ENCODE measurements around the gene ANKRD10.

Gene ANKRD10

DNA sequence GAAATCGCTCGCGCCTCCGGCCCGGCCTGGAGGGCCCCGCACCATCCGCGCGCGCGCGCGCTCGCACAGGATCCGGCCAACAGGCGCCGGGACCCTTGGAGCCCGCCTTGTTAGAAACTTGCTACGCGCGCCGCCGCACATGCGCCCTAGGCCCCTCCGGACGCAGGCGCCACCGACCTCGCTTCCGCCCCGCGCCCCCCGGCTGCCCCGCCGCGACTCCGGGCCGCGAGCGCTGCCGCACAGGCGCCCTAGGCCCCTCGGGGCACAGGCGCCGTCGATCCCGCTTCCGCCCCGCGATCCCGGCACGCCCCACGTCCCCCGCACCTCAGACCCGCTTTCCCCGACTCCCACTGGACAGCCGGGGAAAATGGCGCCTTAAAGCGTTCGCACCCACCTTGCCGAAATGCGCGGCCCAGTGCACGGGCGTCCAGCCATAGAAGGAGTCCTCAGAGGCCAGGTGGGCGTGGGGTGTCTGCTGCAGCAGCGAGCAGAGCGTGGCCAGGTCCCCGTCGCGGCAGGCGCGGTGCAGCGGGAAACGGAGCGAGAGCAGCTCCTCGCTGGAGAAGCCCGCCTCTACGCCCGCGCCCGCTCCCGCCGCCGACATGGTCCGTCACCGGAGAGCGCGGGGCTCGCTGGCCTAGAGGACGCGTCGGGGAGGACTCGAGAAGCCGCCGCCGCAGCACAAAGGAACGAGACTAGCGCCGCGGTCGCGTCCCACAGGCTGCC lies 375 bp downstream of the ANKRD10 start:
- peak; percentile 37 to 55 for DNase-seq (ENCODE audit: low read depth in 2 of 2)

DNA sequence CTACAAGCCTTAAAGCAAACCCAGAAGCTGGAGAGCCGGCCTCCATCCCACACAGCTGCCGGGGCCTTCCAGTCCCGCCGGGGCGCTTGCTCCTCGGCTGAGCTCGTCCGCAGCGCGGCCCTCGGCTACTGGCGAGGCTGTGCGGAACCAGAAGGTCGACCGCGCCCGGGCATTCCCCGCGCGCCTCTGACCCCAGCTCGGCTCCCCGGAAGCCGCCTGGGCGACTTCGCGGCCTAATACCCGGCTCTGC lies 863 bp downstream of the ANKRD10 start:
- no peak for DNase-seq (ENCODE audit: low read depth in 2 of 2)

DNA sequence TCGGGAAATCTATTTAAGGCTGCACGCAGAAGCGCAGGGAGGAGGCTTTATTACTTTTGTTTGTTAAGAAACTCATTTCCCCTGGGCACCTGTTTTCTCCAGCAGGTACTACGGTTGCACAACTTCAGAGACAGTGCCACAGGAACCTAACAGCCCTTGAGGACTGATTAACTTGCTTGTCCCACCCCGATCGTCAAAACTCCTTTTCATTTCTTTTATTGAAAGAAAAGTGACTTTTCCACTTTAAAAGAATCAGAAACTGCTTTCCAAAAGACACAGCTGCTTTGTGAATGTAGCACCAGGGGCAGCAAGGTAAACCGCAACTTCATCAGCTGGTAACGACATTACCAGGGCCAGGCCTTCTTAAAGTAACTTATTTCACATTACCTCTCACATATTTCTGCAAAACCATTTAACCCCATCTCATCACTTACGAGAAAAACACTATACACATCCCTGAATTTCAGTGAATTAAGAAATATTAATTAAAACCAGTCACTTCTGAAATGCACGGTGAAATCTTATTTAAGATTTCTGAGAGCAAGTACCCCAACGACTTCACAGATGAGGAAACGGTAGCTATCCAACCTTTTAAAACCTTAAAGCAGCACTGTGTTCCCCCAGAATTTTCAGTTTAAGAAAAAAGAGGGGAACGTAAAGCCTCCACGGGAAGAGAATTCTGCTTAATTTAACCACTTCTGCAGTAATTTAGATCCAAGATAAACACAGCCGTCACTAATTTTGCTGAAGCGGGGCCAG lies 1.4 kb downstream of the ANKRD10 start:
- DNase-seq (ENCODE audit: low read depth in 2 of 2) = no peak

DNA sequence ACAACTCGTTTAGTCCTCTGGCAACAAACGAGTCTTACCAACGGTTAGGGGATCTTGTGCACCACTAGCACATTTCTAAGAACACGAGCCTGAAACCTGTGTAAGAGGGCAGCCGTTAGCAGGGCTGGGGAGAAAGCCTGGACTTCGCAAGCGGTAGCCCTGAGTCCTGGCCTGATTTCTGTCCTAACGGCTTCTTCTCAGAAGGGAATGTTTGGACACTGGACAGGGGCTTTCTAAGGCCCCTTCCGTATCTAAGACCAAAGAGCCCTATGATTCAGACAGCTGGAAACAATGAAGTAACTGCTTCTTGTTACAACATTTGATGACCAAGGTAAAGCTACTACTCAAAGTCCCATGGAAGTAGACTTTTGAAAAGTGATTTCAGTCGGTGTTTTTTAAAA lies 2.2 kb downstream of the ANKRD10 start:
- no peak for DNase-seq (ENCODE audit: low read depth in 2 of 2)

DNA sequence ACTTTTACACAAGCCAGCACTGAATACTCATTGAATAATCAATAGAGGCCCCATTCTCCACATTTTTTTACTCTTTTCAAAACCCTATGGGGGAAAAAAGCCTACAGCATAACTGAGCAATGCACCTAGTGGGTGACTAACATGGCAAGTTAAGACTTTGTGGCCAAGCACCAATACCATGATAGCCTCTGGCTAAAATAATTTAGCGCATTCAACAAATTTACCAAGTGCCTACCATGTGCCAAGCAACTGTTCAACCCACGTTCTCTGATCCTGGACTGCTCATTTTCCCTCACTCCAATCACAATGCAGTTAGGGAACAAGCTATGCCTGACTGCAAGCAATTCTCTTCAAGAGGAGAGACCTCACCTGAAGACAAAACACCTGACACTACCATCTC lies 3.0 kb downstream of the ANKRD10 start:
- no peak for DNase-seq (ENCODE audit: low read depth in 2 of 2)

DNA sequence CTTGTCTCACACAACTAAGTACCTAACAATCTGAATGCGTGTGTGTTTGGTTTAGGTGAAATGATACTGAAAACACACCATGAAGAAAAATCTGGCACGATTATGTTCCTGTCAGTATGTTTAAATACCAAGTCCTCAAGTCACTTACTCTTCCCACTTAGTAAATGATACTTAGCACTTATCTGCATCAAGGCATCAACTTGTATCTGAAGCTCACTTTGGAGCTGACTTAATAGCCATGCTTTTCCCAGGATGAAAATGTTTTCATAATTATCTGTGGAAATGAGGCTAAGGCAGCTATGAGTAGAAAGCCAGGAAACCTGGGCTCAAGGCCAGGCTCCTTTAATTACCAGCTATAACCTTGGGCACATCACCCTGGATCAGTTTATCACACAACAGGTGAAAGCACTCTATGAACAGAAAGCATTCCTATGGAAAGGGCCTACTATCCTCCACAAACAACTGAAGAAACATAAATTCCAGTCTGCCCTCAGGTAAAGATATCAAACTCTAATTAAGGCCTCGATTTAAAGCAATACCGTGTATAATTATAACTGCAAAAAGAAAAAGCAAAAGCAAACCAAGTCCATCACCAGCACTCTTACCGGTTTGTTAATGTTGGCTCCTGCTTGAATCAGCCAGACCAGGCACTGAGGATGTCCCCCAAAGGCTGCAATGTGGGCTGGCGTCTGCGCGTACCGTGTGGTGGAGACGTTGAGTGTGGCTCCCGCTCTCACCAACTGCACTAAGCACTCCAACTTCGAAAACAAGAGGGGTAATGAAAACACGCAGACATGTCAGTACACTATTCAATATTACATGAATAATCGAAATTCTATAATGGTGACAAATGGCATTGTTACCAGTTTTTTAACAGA lies 4.6 kb downstream of the ANKRD10 start:
- DNase-seq (ENCODE audit: low read depth in 2 of 2) = no peak

DNA sequence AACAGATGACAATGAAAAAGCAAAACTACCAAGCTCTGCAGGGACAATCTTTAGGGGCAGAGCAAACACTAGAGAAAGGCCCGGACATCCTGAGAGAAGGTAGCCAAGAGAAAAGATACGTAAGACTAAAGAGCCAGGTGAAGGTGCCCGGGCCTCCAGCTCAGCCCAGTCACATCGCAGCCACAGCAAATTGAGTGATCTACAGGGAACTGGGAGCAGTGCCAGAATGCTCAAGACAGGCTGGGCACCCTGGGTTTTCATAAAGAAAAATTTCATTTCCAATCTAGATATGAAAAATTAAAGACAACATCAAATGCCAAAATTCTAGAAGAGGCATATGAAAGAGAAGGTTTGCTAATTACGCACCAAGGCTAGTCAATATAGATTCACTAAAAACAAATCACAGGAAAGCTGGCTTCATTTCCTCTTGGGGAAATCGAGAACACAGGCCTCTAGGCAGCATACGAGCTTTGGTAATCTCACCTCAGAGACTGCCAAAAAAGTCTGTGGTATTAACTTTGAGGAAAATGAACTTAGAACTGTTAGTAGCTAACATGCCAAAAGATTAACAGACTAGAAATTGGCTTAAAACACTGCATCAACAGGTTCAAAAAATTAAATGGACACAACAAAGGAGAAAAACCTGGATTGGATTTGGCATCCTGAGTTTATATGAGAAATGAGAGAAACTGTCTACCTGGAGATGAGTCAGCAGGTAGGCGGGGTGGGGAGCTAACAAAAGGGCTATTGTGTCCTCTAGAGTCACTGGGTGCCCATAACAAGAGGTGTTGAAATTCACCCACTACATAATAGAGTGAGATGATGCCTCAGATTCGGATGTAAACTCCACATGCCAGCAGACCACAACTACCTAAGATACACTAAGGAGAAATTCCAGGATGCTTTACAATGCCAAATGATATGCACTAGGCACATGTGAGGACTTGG lies 6.6 kb downstream of the ANKRD10 start:
- DNase-seq (ENCODE audit: low read depth in 2 of 2) = no peak

DNA sequence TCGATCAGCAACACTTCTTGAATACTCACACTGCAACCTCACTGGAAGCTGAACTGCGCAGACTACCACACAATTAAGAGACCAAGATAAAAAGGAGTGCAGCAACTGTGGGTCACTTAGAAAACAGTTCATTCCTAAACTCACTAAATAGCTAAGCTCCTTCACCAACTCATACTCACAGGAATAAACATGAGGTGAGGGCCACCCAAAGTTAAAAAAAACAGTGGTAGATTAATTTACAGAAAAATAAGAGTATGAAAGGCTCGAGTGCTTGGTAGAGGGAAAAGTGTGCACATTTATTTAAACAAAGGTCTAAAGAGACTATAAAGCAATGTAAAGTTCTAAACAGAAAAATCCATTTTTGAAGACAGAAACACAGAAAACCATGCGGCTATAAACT lies 7.6 kb downstream of the ANKRD10 start:
- no peak for DNase-seq (ENCODE audit: low read depth in 2 of 2)

DNA sequence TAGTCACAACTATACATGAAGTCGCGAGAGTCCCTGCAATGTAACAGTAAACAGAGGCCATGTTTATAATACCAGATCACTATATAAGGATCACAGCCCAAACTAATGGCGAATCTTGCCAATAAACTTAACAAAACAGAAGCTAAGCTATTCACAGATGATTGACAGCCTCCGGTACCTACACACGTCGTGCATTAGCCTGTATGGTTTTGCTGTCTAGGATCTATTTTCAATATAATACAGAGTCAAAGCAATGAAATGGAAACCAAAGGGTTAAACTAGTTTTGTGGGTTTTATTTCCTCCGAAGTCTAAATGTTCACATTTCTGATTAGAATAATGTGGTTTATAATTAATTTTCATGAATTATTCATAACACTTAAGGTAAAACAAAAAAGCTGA lies 10.1 kb downstream of the ANKRD10 start:
- DNase-seq (ENCODE audit: low read depth in 2 of 2) = no peak

DNA sequence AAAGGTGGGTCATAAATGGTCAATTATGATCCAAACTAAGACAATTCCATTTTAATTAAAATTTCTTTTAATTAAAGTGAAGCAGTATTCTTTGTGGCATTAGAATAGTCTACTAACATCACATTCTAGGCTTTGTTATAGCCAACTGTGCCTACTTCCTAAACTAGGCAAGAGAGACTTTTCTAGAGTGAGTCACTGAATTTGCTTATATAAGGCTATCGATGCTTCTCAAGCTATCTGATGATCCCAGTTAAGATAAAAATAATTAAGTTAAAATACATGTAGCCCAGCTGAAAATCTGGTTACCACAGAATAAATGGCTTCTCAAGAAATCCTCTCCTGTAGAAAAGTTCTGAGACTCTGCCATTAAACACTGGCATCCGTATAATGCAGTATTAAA lies 12.5 kb downstream of the ANKRD10 start:
- DNase-seq (ENCODE audit: low read depth in 2 of 2) = no peak

DNA sequence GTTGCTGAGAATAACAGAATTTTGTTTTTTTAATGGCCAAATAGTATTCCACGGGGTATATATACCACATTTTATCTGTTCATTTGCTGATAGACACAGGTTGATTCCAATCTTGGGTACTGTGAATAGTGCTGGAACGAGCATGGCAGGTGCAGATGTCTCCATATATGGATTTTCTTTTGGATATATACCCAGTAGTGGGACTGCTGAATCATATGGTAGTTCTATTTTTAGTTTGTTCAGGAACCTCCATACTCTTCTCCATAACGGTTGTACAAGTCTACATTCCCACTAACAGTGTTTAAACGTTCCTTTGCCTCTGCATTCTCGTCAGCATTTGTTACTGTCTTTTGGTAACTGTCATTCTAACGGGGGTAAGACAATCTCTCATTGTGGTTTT lies 17.3 kb downstream of the ANKRD10 start:
- no peak for DNase-seq (ENCODE audit: low read depth in 2 of 2)

DNA sequence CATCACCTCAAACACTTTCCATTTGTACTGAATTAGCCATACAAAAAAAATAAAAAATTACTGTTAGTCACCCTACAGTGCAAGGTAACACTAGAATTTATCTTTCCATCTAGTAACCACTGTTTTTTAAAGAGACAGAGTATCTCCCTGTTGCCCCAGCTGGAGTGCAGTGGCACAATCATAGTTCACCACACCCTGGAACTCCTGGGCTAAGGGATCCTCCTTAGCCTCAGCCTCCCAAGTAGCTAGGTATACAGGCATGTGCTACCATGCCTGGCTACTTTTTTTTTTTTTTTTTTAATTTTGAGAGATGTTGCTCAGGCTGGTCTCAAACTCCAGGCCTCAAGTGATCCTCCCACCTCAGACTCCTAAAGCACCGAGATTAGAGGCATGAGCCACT lies 17.9 kb downstream of the ANKRD10 start:
- no peak for DNase-seq (ENCODE audit: low read depth in 2 of 2)

DNA sequence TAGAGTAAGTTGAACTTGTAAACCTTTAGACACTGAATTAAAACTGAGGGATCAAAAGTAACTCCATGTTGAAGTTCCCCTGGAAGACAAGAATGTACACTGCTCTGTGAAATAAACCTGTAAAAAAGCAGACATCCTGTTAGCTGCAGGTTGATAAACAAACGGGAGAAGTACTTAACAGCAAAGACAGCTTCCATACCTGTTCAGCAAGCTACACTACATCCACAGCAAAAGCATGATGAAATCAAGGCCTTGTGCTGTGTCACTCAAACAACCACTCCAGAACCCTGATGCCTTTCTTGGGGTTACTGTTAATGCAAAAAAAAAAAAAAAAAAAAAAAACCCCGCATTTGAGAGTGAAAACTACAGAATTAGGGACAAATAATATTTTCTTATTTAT lies 20.8 kb downstream of the ANKRD10 start:
- no peak for DNase-seq (ENCODE audit: low read depth in 2 of 2)

DNA sequence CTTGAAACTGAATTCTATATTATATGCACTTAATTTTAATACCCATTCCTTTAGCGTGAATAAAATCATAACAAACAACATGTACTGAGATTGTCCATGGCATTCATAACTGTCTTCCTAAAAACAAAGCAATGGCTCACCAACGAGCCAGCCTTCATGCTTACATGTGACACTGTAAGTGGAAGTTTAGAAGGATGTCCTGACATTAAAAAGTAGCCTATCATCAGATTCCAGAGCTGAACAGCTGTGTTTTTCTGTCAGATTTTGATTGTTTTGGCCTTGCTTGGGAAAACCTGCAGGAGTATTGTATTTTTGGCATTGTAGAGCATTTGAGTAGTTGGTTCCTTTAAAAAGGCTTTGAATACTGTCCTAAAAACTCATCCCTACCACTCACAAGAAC lies 21.3 kb downstream of the ANKRD10 start:
- DNase-seq (ENCODE audit: low read depth in 2 of 2) = no peak

DNA sequence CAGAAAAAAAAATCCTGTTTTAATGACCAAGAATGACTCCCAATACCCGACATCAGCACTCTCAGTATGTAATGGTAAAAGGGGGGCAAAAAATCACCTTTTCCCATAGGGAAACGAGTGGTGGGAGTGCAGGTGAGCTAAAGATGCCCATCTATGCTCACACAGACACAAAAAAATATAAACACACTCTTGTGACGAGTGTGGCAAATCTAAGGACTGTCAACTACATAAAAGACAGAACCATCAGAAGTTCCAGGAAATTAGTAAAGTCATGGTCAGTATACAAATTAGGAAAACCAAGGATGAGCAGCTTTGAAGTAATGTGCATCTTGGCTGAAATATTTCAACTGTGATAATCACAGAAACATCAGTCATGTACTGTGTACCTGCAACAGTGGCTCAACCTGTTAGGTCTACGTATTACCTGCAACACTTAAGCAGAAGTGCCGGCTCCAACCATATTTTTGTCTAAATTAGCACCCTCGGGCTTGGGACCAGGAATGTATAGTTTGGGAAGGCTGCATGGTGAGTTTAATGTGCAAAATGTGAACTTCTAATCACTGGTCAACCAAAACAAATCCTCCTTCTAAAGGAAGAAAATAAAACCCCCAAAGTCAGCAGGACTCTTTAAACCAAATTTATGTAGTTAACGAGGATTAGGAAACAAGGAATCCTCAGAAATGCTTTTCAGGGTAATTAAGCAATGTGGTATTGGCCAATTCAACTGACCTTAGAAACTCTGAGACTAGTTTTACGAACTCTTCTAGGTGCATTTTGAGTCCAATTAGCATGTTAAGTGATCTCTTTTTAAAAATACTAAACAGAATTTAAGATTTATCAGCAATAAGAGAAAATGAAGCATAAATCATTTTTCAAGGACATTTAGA lies 24.3 kb downstream of the ANKRD10 start:
- no peak for DNase-seq (ENCODE audit: low read depth in 2 of 2)

DNA sequence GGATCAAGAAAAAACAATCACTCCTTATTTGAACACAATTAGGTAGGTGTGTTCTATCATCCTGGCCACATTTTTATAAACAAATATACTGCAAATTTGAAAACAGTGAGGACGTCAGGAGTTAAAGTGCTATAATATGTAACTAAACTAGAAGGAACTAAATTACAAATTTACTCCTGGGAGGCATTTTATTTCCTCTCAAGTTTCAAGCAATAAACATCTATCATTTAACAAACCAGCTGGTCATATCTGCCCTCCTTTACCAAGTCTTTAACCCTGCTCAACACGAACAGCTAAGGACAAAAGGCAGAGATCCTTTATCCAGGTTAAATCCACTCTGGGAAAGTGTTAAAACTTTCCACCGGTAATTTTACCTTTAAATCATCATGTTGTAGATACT lies 26.5 kb downstream of the ANKRD10 start:
- no peak for DNase-seq (ENCODE audit: low read depth in 2 of 2)

DNA sequence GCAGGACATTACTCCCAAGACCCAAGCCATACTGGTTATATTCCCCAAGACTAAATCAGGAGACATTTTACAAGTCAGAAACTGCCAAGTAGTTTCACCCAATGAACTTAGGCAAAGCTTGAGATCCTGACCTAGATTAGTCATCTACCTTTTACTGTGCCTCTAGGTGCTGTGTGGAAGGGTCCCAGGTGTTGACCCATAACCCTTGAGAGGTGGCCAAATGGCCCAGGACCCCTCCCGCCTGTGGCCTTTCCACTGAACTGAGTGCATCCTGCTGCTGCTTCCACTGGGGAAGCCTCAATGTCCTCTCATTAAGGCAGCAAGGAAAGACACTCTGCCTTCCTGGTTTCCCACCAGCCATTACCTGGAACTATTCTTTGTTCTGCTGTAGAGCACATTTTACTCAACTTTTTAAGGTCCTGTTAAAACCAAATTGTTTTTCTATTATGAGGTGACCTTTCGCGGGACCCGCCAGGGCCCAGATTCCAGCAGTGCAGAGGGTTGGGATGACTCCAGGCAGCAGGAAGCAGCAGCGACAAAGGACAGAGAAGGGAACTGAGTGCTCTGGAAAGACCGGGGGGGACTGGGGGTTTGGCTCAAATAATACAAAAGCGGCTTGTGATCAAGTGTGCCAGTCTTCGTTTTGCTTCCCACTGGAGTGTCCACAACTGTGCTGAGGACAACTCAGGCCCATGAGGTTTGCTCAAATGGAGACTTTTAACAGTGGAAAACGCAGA lies 27.1 kb downstream of the ANKRD10 start:
- no peak for DNase-seq (ENCODE audit: low read depth in 2 of 2)

DNA sequence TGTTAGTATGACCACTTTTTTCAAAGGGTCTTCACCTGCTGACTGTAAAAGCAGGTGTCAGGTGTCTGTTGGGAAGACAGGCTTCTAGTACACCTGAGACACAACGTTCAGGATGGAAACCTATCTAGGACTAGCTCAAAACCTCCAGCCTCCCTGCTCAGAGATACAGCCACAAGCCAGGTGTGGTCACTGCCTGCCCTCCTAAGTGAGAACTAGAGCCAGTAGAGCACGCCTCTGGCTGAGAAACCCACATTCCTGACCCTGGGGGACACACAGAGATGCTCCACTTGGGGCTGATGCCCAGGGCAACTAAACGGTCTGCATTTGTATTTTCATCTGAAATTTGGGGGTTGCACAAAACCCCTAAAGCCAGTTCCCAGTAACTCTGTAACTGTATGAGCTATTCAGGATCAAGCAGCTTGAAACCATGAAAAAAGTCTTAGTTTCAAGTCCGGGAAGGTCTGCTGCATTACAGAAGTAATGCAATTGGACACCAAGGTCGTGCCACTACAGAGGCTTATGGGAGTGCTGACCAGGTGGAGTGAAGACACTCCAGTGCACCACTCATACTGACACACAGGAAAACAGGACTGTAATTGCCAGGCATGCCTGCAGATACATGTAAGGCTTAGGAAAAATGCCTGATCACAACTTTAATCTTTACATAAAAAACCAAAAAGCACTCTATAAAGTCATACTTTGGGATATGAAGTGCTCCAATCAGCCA lies 27.8 kb downstream of the ANKRD10 start:
- no peak for DNase-seq (ENCODE audit: low read depth in 2 of 2)

Data from stimulated activated CD4-positive, alpha-beta T cell treated with anti-CD3 and anti-CD28 coated beads, Interleukin-1b, Interleukin-23, amount 100 ng/mL, for 1 hour (primary cell).